Endothelial cell of umbilical vein (primary cell): ENCODE data around the gene SOX8. TPM values are rescaled to one million over a fixed set of nuclear protein-coding genes. Genes with fewer than 3 reads are reported as not detected.

Source experiments
- BruUV-seq: library from RNA; stranded (reverse); fragments of 400-500 nt; replicated peaks from 2 replicates; lab custom pipeline; 2021; lab: Mats Ljungman, UMichigan
- CTCF ChIA-PET: fragments of 300-600, 350-600 bp; sonication (Branson Sonifier 250); formaldehyde crosslinking; loops from one replicate; lab custom pipeline; 2021; ENCODE audit warnings: antibody characterized with exemption, inconsistent platforms; lab: Charles Lee
- POLR2A ChIA-PET: fragments of 300-600, 350-600 bp; sonication (Branson Sonifier 250); formaldehyde crosslinking; loops from one replicate; lab custom pipeline; 2021; ENCODE audit warnings: antibody characterized with exemption, inconsistent platforms; lab: Charles Lee
- DNase-seq: peaks from one replicate; pipeline ENCODE4 v3.0.0-alpha.2; 2011; ENCODE audit warnings: low read depth, low spot score
- FAIRE-seq: peaks from 2 replicates; lab custom pipeline; 2011; peaks lifted over from hg19 to GRCh38; lab: Jason Lieb, UNC
- H2AFZ ChIP-seq: 2 replicates; pipeline ENCODE4 v1.6.0; 2012; ENCODE audit warnings: low read depth, low read length, control low read depth, inconsistent platforms
- H3K27ac ChIP-seq: 2 replicates; pipeline ENCODE4 v1.5.1; 2011; ENCODE audit warnings: low read depth, mild to moderate bottlenecking, control low read depth, low read length, moderate library complexity; ENCODE audit not compliant: insufficient read depth
- H3K27me3 ChIP-seq, 2 experiments: 2 replicates each; pipeline versions ENCODE4 v1.6.0 to v1.6.1; 2011; ENCODE audit warnings: low read length in 2 of 2, mixed read lengths in 1 of 2; ENCODE audit not compliant: control insufficient read depth in 2 of 2, insufficient read depth in 2 of 2
- H3K36me3 ChIP-seq, 2 experiments: 2 replicates in 1 of 2; 3 replicates in 1 of 2; pipeline ENCODE4 v1.5.1; 2011; ENCODE audit warnings: low read length in 2 of 2, mild to moderate bottlenecking in 1 of 2, moderate library complexity in 1 of 2; ENCODE audit not compliant: control insufficient read depth in 2 of 2, insufficient read depth in 2 of 2; ENCODE audit errors: extremely low read depth in 1 of 2
- H3K4me1 ChIP-seq: 3 replicates; pipeline ENCODE4 v1.5.1; 2011; ENCODE audit warnings: mild to moderate bottlenecking, low read length; ENCODE audit not compliant: control insufficient read depth, insufficient read depth; ENCODE audit errors: extremely low read depth
- H3K4me2 ChIP-seq: 2 replicates; pipeline ENCODE4 v1.6.1; 2011; ENCODE audit warnings: low read length, control low read depth, mixed read lengths; ENCODE audit not compliant: insufficient read depth
- H3K4me3 ChIP-seq, 3 experiments: fragments of 200-600 bp in 1 of 3; sonication (generic), shearing (Covaris generic) in 1 of 3; replicated peaks in 1 of 3; 2 replicates each; pipeline ENCODE4 v1.5.1; 2011 to 2016; ENCODE audit warnings: control low read depth in 3 of 3, low read length in 3 of 3, mild to moderate bottlenecking in 2 of 3, inconsistent platforms in 1 of 3, low read depth in 1 of 3, moderate library complexity in 1 of 3; ENCODE audit not compliant: insufficient read depth in 1 of 3
- H3K79me2 ChIP-seq: 2 replicates; pipeline ENCODE4 v1.6.0; 2012; ENCODE audit warnings: low read length, inconsistent platforms; ENCODE audit not compliant: control insufficient read depth, insufficient read depth
- H3K9ac ChIP-seq: replicated peaks from 2 replicates; pipeline ENCODE3; 2011; ENCODE audit warnings: low read length, control low read depth; ENCODE audit not compliant: insufficient read depth; ENCODE audit errors: extremely low read depth
- H3K9me1 ChIP-seq: replicated peaks from 3 replicates; pipeline ENCODE4 v1.6.0; 2011; ENCODE audit warnings: mild to moderate bottlenecking, low read length; ENCODE audit not compliant: control insufficient read depth, insufficient read depth; ENCODE audit errors: extremely low read depth
- H3K9me3 ChIP-seq: replicated peaks from 2 replicates; pipeline ENCODE4 v1.5.1; 2012; ENCODE audit warnings: low read length, inconsistent platforms; ENCODE audit not compliant: control insufficient read depth, insufficient read depth
- H4K20me1 ChIP-seq: replicated peaks from 2 replicates; pipeline ENCODE3; 2011; ENCODE audit warnings: mild to moderate bottlenecking, low read length; ENCODE audit not compliant: control insufficient read depth, insufficient read depth; ENCODE audit errors: extremely low read depth
- EZH2 ChIP-seq: IDR thresholded peaks from 2 replicates; pipeline ENCODE4 v1.6.1; 2012; ENCODE audit warnings: borderline replicate concordance, low read depth, mild to moderate bottlenecking, moderate library complexity, low read length, inconsistent platforms; ENCODE audit not compliant: severe bottlenecking
- JUN ChIP-seq: IDR thresholded peaks from 2 replicates; pipeline ENCODE4 v1.6.1; 2011; ENCODE audit warnings: borderline replicate concordance, low read depth; ENCODE audit not compliant: insufficient read length, insufficient read depth
- MAX ChIP-seq: IDR thresholded peaks from 2 replicates; pipeline ENCODE4 v1.6.1; 2011; ENCODE audit not compliant: insufficient read depth, insufficient read length
- MYC ChIP-seq: IDR thresholded peaks from one replicate; pipeline ENCODE4 v1.6.1; 2011; ENCODE audit warnings: mild to moderate bottlenecking, low read depth, low read length
- POLR2AphosphoS5 ChIP-seq: IDR thresholded peaks from 2 replicates; pipeline ENCODE4 v1.6.1; 2012; ENCODE audit warnings: low read depth, mild to moderate bottlenecking, control low read depth, low read length, moderate library complexity; ENCODE audit not compliant: insufficient read depth
- dilution Hi-C: fragments of 300-500 bp; cut with MboI; formaldehyde crosslinking; loops from one replicate; pipeline ENCODE4 v1.15.0; 2019; ENCODE audit warnings: low sequenced_read_pairs; ENCODE audit not compliant: extremely low pct_ligation_motif_present
- intact Hi-C: fragments of 100-400 bp; cut with micrococcal nuclease; formaldehyde crosslinking; loops from one replicate; pipeline ENCODE4 v1.10.0; 2022
- polyA plus RNA-seq, 4 experiments: library from polyadenylated mRNA; depleted of rRNA in 3 of 4; stranded (reverse) in 3 of 4; unstranded in 1 of 4; fragments of >200 nt; gene quantifications; 2 replicates each; pipeline versions ENCODE4 v1.2.1 to v1.2.3, GENCODE V29; 2011 to 2012; ENCODE audit warnings: missing spikeins in 1 of 4
- total RNA-seq: library from RNA; stranded (reverse); gene quantifications from 2 replicates; pipeline ENCODE4 v1.2.3, GENCODE V29; 2021

Gene SOX8
- total and polyA plus RNA-seq, 2 donors (not counting 3 experiments of a cell fraction or from before 2014, with no cell fraction given) = 0.52 to 0.53 TPM

- H3K9ac ChIP-seq = no peak overlapping the region
- dilution Hi-C loops (no loop called here), intact Hi-C loops (no loop called here)
- H3K4me2 ChIP-seq = no peak overlapping the region
- FAIRE-seq (no peak), DNase-seq (no peak)
- no peaks in the 10 kb centered on the region for H3K79me2 ChIP-seq
- peaks cover 2% of the 10 kb centered on the region for H4K20me1 ChIP-seq
- TF ChIP-seq EZH2 (no peak), JUN (no peak), MYC (no peak), MAX (no peak)
- no peak overlapping the region for H2AFZ ChIP-seq
- H3K4me3 ChIP-seq = no peak overlapping the region
- H3K36me3 ChIP-seq = no peaks in the 10 kb centered on the region
- no peaks in the 10 kb centered on the region for H3K4me1 ChIP-seq
- no peaks in the 10 kb centered on the region for H3K27me3 ChIP-seq
- H3K9me1 ChIP-seq = no peaks in the 10 kb centered on the region
- no TSS peak for BruUV-seq
- no peak overlapping the region for H3K27ac ChIP-seq
- ChIA-PET POLR2A (no interaction called here), CTCF (no interaction called here)
- H3K9me3 ChIP-seq = peaks cover 3% of the 10 kb centered on the region
Observed at GRCh38 chr16:938136-938535, 43.4 kb upstream of the SOX8 start.

- DNase-seq = no peak
- CTCF ChIA-PET = no interaction called here
- BruUV-seq = no TSS peak
Observed at GRCh38 chr16:938752-939151, 42.8 kb upstream of the SOX8 start.

More at GRCh38 chr16:938752-939151, 42.8 kb upstream of the SOX8 start:
- intact Hi-C loops = no loop called here
- dilution Hi-C loops = no loop called here
- Histone ChIP-seq H3K4me3 (no peak overlapping the region), H3K9ac (no peak overlapping the region), H3K27me3 (no peaks in the 10 kb centered on the region), H3K4me1 (no peaks in the 10 kb centered on the region), H3K79me2 (no peaks in the 10 kb centered on the region), H3K9me3 (peaks cover 3% of the 10 kb centered on the region), H3K36me3 (no peaks in the 10 kb centered on the region), H3K4me2 (no peak overlapping the region), H3K27ac (no peak overlapping the region), H3K9me1 (no peaks in the 10 kb centered on the region), H4K20me1 (peaks cover 2% of the 10 kb centered on the region), H2AFZ (no peak overlapping the region)
- POLR2A ChIA-PET = no interaction called here
- FAIRE-seq = no peak
- TF ChIP-seq POLR2AphosphoS5 (no peak), MAX (no peak)
